Keratinocyte (primary cell): ENCODE measurements around the gene AMMECR1. TPM values are rescaled to one million over a fixed set of nuclear protein-coding genes. Genes with fewer than 3 reads are reported as not detected.

Source experiments
- DNase-seq: peaks from one replicate; pipeline ENCODE4 v3.0.0-alpha.2; 2011; ENCODE audit warnings: low read depth, missing footprints, low spot score
- FAIRE-seq: peaks from 2 replicates; lab custom pipeline; 2011; peaks lifted over from hg19 to GRCh38; lab: Jason Lieb, UNC
- H2AFZ ChIP-seq: 2 replicates; pipeline ENCODE4 v1.6.0; 2012; ENCODE audit warnings: low read length, control low read depth, inconsistent platforms; ENCODE audit not compliant: control insufficient read depth
- H3K27ac ChIP-seq: 2 replicates; pipeline ENCODE4 v1.5.1; 2011; ENCODE audit warnings: low read length; ENCODE audit not compliant: control insufficient read depth, insufficient read depth
- H3K27me3 ChIP-seq: 3 replicates; pipeline ENCODE4 v1.6.0; 2011; ENCODE audit warnings: low read length; ENCODE audit not compliant: control insufficient read depth, insufficient read depth; ENCODE audit errors: extremely low read depth
- H3K36me3 ChIP-seq, 2 experiments: 2 replicates in 1 of 2; 3 replicates in 1 of 2; pipeline ENCODE4 v1.5.1; 2011; ENCODE audit warnings: low read length in 2 of 2, mild to moderate bottlenecking in 1 of 2; ENCODE audit not compliant: control insufficient read depth in 2 of 2, insufficient read depth in 2 of 2; ENCODE audit errors: extremely low read depth in 1 of 2
- H3K4me1 ChIP-seq: 3 replicates; pipeline ENCODE4 v1.5.1; 2011; ENCODE audit warnings: low read length; ENCODE audit not compliant: control insufficient read depth, insufficient read depth; ENCODE audit errors: extremely low read depth
- H3K4me2 ChIP-seq: 3 replicates; pipeline ENCODE4 v1.6.0; 2011; ENCODE audit warnings: low read depth, low read length; ENCODE audit not compliant: control insufficient read depth, insufficient read depth; ENCODE audit errors: extremely low read depth
- H3K4me3 ChIP-seq, 3 experiments: fragments of 200-600 bp in 1 of 3; sonication (generic) in 1 of 3; 2 replicates in 2 of 3; 3 replicates in 1 of 3; pipeline ENCODE4 v1.5.1; 2011 to 2016; ENCODE audit warnings: low read length in 3 of 3, mild to moderate bottlenecking in 3 of 3, control low read depth in 2 of 3, inconsistent platforms in 1 of 3, low read depth in 1 of 3, mixed read lengths in 1 of 3, mixed run types in 1 of 3, moderate library complexity in 1 of 3; ENCODE audit not compliant: control insufficient read depth in 2 of 3, insufficient read depth in 2 of 3; ENCODE audit errors: extremely low read depth in 1 of 3
- H3K79me2 ChIP-seq: 2 replicates; pipeline ENCODE4 v1.6.0; 2012; ENCODE audit warnings: low read length; ENCODE audit not compliant: control insufficient read depth, insufficient read depth
- H3K9ac ChIP-seq: 3 replicates; pipeline ENCODE4 v1.6.0; 2011; ENCODE audit warnings: low read length; ENCODE audit not compliant: control insufficient read depth, insufficient read depth; ENCODE audit errors: extremely low read depth
- H3K9me1 ChIP-seq: 3 replicates; pipeline ENCODE4 v1.6.0; 2011; ENCODE audit warnings: low read length; ENCODE audit not compliant: control insufficient read depth, insufficient read depth; ENCODE audit errors: extremely low read depth
- H3K9me3 ChIP-seq: 2 replicates; pipeline ENCODE4 v1.5.1; 2012; ENCODE audit warnings: low read depth, low read length; ENCODE audit not compliant: control insufficient read depth
- H4K20me1 ChIP-seq: 3 replicates; pipeline ENCODE4 v1.6.0; 2011; ENCODE audit warnings: low read length; ENCODE audit not compliant: control insufficient read depth, insufficient read depth; ENCODE audit errors: extremely low read depth
- CTCF ChIP-seq, 3 experiments: IDR thresholded peaks in 1 of 3; conservative IDR thresholded peaks in 1 of 3; optimal IDR thresholded peaks in 1 of 3; 2 replicates in 2 of 3; 3 replicates in 1 of 3; pipeline versions ENCODE3 to v1.5.1; 2011; ENCODE audit warnings: low read length in 3 of 3, mild to moderate bottlenecking in 3 of 3, moderate library complexity in 2 of 3, control low read depth in 1 of 3, inconsistent platforms in 1 of 3; ENCODE audit not compliant: insufficient read depth in 2 of 3; ENCODE audit errors: extremely low read depth in 1 of 3
- EZH2 ChIP-seq: IDR thresholded peaks from one replicate; pipeline ENCODE4 v1.6.1; 2012; ENCODE audit warnings: inconsistent platforms, mild to moderate bottlenecking, low read length, moderate library complexity
- dilution Hi-C: fragments of 300-500 bp; cut with MboI; formaldehyde crosslinking; loops from one replicate; pipeline ENCODE4 v1.7.0; 2020; ENCODE audit warnings: low sequenced_read_pairs; ENCODE audit not compliant: extremely low pct_ligation_motif_present
- polyA plus RNA-seq, 5 experiments: library from polyadenylated mRNA; depleted of rRNA in 3 of 5; stranded (reverse) in 3 of 5; stranded (forward) in 1 of 5; unstranded in 1 of 5; fragments of >200 nt; gene quantifications; 1 replicate in 1 of 5; 2 replicates in 3 of 5; 3 replicates in 1 of 5; pipeline versions ENCODE4 v1.2.1 to v1.2.3, GENCODE V29; 2011 to 2012; ENCODE audit warnings: missing spikeins in 2 of 5, low read depth in 1 of 5, low replicate concordance in 1 of 5

Gene AMMECR1
- polyA plus RNA-seq, 1 donor (not counting 4 experiments of a cell fraction or from before 2014, with no cell fraction given) = 15.5 TPM

DNA sequence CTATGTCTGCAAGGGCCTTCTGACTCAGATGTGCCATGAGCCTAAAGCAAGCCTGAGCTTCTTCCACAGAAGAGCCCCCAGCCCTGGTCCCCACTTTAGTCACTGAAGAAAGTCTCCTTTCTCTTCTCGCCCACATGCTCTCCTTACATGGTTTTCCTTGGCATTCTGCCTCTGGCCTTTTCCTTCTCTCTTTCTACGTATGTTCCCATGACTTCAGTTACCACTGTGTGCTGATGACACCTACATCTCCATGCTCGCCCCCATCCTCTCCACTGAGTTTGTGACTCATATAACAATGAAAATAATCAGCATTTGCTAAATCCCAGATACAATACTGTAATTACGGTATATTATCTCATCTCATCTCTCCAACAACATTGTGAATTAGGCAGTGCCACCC, 149.3 kb downstream of the AMMECR1 start:
- no peak for DNase-seq
- Histone ChIP-seq H3K9me3 (no peaks in the 10 kb centered on the region), H3K79me2 (no peaks in the 10 kb centered on the region), H3K4me3 (no peak overlapping the region), H3K4me1 (peaks cover 3% of the 10 kb centered on the region), H3K27ac (no peak overlapping the region), H3K27me3 (peaks cover 3% of the 10 kb centered on the region), H3K36me3 (no peaks in the 10 kb centered on the region), H3K9me1 (no peaks in the 10 kb centered on the region), H2AFZ (no peak overlapping the region), H3K9ac (no peak overlapping the region), H3K4me2 (no peak overlapping the region), H4K20me1 (no peaks in the 10 kb centered on the region)
- FAIRE-seq = no peak
- TF ChIP-seq EZH2 = no peak
- no peak for TF ChIP-seq CTCF (optimal IDR thresholded peaks at IDR 0.05 in 1 of 3, IDR thresholded peaks at IDR 0.05 in 1 of 3, conservative IDR thresholded peaks at IDR 0.05 in 1 of 3; ENCODE audit: extremely low read depth in 1 of 3, insufficient read depth in 2 of 3, low read length in 3 of 3)
- dilution Hi-C loops = no loop called here

DNA sequence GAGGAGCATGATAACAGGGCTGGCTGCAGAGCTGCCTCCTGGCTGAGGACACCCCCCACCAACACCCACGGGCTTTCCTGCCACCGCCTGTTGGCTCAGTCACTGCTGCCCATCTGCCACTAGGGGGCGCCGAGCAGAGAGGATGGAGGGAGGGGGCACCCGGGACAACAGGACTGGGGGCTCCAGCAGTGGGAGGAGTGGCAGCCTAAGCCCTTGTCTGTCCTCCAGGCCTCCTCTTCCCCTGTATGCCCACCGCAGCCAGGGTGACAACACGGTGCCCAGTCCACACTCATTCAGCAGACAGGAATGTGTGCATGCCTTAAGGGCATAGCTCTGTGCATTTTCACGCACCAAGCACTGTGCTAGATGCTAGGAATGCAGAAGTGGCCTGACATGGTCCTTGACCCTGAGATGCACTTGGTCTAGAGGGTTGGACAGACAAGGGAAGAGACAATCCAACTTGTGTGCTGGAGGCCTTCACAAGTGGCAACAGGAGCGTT, 149.9 kb downstream of the AMMECR1 start:
- no peak for FAIRE-seq
- H3K4me3 ChIP-seq = no peak overlapping the region
- H3K36me3 ChIP-seq = no peaks in the 10 kb centered on the region
- no peak for TF ChIP-seq EZH2
- peak; percentile 44 to 63 (median 53) for TF ChIP-seq CTCF (optimal IDR thresholded peaks at IDR 0.05 in 1 of 3, IDR thresholded peaks at IDR 0.05 in 1 of 3, conservative IDR thresholded peaks at IDR 0.05 in 1 of 3; ENCODE audit: extremely low read depth in 1 of 3, insufficient read depth in 2 of 3, low read length in 3 of 3)
- no peaks in the 10 kb centered on the region for H3K9me1 ChIP-seq
- no peak for DNase-seq
- dilution Hi-C loops = no loop called here
- no peaks in the 10 kb centered on the region for H3K9me3 ChIP-seq
- peaks cover 3% of the 10 kb centered on the region for H3K27me3 ChIP-seq
- H3K9ac ChIP-seq = no peak overlapping the region
- no peaks in the 10 kb centered on the region for H3K79me2 ChIP-seq
- H2AFZ ChIP-seq = no peak overlapping the region
- H3K4me2 ChIP-seq = no peak overlapping the region
- H3K27ac ChIP-seq = no peak overlapping the region
- H3K4me1 ChIP-seq = no peaks in the 10 kb centered on the region
- H4K20me1 ChIP-seq = no peaks in the 10 kb centered on the region
